ENCODE data around the gene HCFC1. TPM values are rescaled to one million over a fixed set of nuclear protein-coding genes. Genes with fewer than 3 reads are reported as not detected.

HCFC1 gene
- total RNA-seq, 1 donor from 2014 or later: 61.2 TPM

DNA sequence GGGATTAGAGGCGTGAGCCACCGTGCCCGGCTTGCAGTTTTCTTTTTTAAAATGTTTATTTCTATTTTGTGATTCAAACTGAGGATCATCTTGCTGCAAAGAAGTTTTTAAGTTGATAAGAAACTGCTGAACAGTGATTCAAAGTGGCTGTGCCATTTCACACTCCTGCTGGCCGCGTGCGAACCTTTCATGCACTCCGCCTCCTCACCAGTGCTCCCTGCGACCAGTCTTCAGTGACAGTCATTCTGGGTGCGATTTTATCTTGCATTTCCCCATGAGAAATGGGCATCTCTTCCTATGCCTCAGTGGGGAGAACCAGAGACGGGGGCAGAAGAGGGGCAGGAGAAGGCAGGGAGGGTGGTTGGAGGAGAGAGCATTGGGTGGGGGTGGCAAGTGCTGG is 22.4 kb upstream of the HCFC1 start:
- H3K36me3 ChIP-seq (ENCODE audit: insufficient read depth, low read length): no peaks in the 10 kb centered on the region
- H3K4me3 ChIP-seq (ENCODE audit: insufficient read depth, low read depth, low read length): no peak overlapping the region
- H3K9ac ChIP-seq (ENCODE audit: low read length): no peak overlapping the region
- H3K79me2 ChIP-seq (ENCODE audit: insufficient read depth, low read length): no peaks in the 10 kb centered on the region
- TF ChIP-seq CTCF (IDR thresholded peaks at IDR 0.05; ENCODE audit: insufficient read depth, low read depth, low read length) (no peak), EZH2 (IDR thresholded peaks at IDR 0.05; ENCODE audit: insufficient read depth, low read length) (no peak)
- H3K27ac ChIP-seq (ENCODE audit: low read depth, low read length): no peak overlapping the region
- no peaks in the 10 kb centered on the region for H3K27me3 ChIP-seq (ENCODE audit: insufficient read depth, low read length)
- no peak overlapping the region for H3K4me2 ChIP-seq (ENCODE audit: low read length)
- Mint-ChIP-seq H3K27me3 (ENCODE audit: low read depth, unreplicated experiment) (no peaks in the 10 kb centered on the region), H3K9me3 (ENCODE audit: unreplicated experiment) (no peaks in the 10 kb centered on the region), H3K27ac (ENCODE audit: unreplicated experiment) (no peak overlapping the region), H3K4me3 (ENCODE audit: unreplicated experiment) (no peak overlapping the region), H3K36me3 (ENCODE audit: low read depth, unreplicated experiment) (no peaks in the 10 kb centered on the region), H3K4me1 (ENCODE audit: low read depth, unreplicated experiment) (no peaks in the 10 kb centered on the region)
- H2AFZ ChIP-seq (ENCODE audit: low read depth, low read length): no peak overlapping the region
- H3K4me1 ChIP-seq (ENCODE audit: insufficient read depth, low read length): no peaks in the 10 kb centered on the region
- no peaks in the 10 kb centered on the region for H4K20me1 ChIP-seq (ENCODE audit: insufficient read depth, low read length)
- no peak for DNase-seq (ENCODE audit: low read depth)
- H3K9me3 ChIP-seq (ENCODE audit: insufficient read depth, low read depth, low read length): no peaks in the 10 kb centered on the region
- FAIRE-seq: no peak

- Histone ChIP-seq H3K4me1 (ENCODE audit: insufficient read depth, low read length) (no peaks in the 10 kb centered on the region), H3K9ac (ENCODE audit: low read length) (no peak overlapping the region), H3K27ac (ENCODE audit: low read depth, low read length) (no peak overlapping the region), H3K4me3 (ENCODE audit: insufficient read depth, low read depth, low read length) (no peak overlapping the region), H3K4me2 (ENCODE audit: low read length) (no peak overlapping the region), H3K27me3 (ENCODE audit: insufficient read depth, low read length) (no peaks in the 10 kb centered on the region), H3K9me3 (ENCODE audit: insufficient read depth, low read depth, low read length) (no peaks in the 10 kb centered on the region), H2AFZ (ENCODE audit: low read depth, low read length) (no peak overlapping the region), H3K36me3 (ENCODE audit: insufficient read depth, low read length) (no peaks in the 10 kb centered on the region), H4K20me1 (ENCODE audit: insufficient read depth, low read length) (no peaks in the 10 kb centered on the region), H3K79me2 (ENCODE audit: insufficient read depth, low read length) (no peaks in the 10 kb centered on the region)
- Mint-ChIP-seq H3K36me3 (ENCODE audit: low read depth, unreplicated experiment) (no peaks in the 10 kb centered on the region), H3K27ac (ENCODE audit: unreplicated experiment) (no peak overlapping the region), H3K4me1 (ENCODE audit: low read depth, unreplicated experiment) (no peaks in the 10 kb centered on the region), H3K27me3 (ENCODE audit: low read depth, unreplicated experiment) (no peaks in the 10 kb centered on the region), H3K9me3 (ENCODE audit: unreplicated experiment) (no peaks in the 10 kb centered on the region), H3K4me3 (ENCODE audit: unreplicated experiment) (no peak overlapping the region)
- no peak for DNase-seq (ENCODE audit: low read depth)
- TF ChIP-seq EZH2 (IDR thresholded peaks at IDR 0.05; ENCODE audit: insufficient read depth, low read length) (no peak), CTCF (IDR thresholded peaks at IDR 0.05; ENCODE audit: insufficient read depth, low read depth, low read length) (no peak)
- no peak for FAIRE-seq
Observed at GRCh38 chrX:153993079-153993478, 21.5 kb upstream of the HCFC1 start.

DNA sequence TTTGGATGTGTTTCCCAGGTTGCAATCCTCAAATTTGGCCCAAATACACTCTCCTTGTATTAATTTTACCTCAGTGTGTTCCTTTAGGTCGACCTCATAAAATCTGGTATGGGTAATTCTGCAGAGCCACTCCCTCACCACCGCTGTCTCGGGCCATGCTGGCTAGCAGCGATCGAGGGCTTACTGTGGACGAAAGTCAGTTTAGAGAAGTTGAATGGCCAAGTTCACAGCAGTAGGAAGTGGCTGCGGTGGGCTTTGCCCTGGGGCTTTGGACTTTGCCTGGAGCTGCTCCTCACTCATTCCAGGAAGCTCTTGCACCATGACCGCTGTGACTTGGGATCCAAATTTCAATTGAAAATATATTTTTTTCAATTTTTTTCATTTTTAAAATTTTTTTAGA is 20.6 kb upstream of the HCFC1 start:
- H3K4me1 Mint-ChIP-seq (ENCODE audit: low read depth, unreplicated experiment): no peaks in the 10 kb centered on the region
- Histone ChIP-seq H3K4me2 (ENCODE audit: low read length) (no peak overlapping the region), H4K20me1 (ENCODE audit: insufficient read depth, low read length) (no peaks in the 10 kb centered on the region), H3K79me2 (ENCODE audit: insufficient read depth, low read length) (no peaks in the 10 kb centered on the region), H3K27ac (ENCODE audit: low read depth, low read length) (no peak overlapping the region), H3K4me3 (ENCODE audit: insufficient read depth, low read depth, low read length) (no peak overlapping the region), H3K36me3 (ENCODE audit: insufficient read depth, low read length) (no peaks in the 10 kb centered on the region), H3K4me1 (ENCODE audit: insufficient read depth, low read length) (no peaks in the 10 kb centered on the region), H3K27me3 (ENCODE audit: insufficient read depth, low read length) (no peaks in the 10 kb centered on the region), H2AFZ (ENCODE audit: low read depth, low read length) (no peak overlapping the region), H3K9me3 (ENCODE audit: insufficient read depth, low read depth, low read length) (no peaks in the 10 kb centered on the region), H3K9ac (ENCODE audit: low read length) (no peak overlapping the region)
- DNase-seq (ENCODE audit: low read depth) (no peak), FAIRE-seq (no peak)
- no peak overlapping the region for H3K4me3 Mint-ChIP-seq (ENCODE audit: unreplicated experiment)
- no peaks in the 10 kb centered on the region for H3K9me3 Mint-ChIP-seq (ENCODE audit: unreplicated experiment)
- no peak for TF ChIP-seq CTCF (IDR thresholded peaks at IDR 0.05; ENCODE audit: insufficient read depth, low read depth, low read length)
- TF ChIP-seq EZH2 (IDR thresholded peaks at IDR 0.05; ENCODE audit: insufficient read depth, low read length): no peak
- H3K27ac Mint-ChIP-seq (ENCODE audit: unreplicated experiment): no peak overlapping the region
- no peaks in the 10 kb centered on the region for H3K27me3 Mint-ChIP-seq (ENCODE audit: low read depth, unreplicated experiment)
- H3K36me3 Mint-ChIP-seq (ENCODE audit: low read depth, unreplicated experiment): no peaks in the 10 kb centered on the region
